HCT116 (cell line): ENCODE measurements around the gene IP6K2. TPM values are rescaled to one million over a fixed set of nuclear protein-coding genes. Genes with fewer than 3 reads are reported as not detected.
"Not testable (repeated sequence)": the region's sequence is repeated elsewhere in the genome, so short reads cannot be mapped to it uniquely, and the experiment has no call there.

Source experiments
- ATAC-seq: fragments of 200-7000 bp; cut with Tn5 transposase; 2 replicates; pipeline ENCODE4 v1.9.1; 2020; ENCODE audit warnings: mild to moderate bottlenecking, moderate library complexity
- BruUV-seq: library from RNA; stranded (reverse); fragments of 400-500 nt; replicated peaks from 2 replicates; lab custom pipeline; 2021; lab: Mats Ljungman, UMichigan
- CTCF ChIA-PET: fragments of 300-600 bp; sonication (Branson Sonifier 250); formaldehyde crosslinking; loops from one replicate; lab custom pipeline; 2021; ENCODE audit warnings: antibody characterized with exemption; lab: Charles Lee
- POLR2A ChIA-PET: fragments of 300-600, 350-600 bp; sonication (Branson Sonifier 250); formaldehyde crosslinking; loops from one replicate; lab custom pipeline; 2021; ENCODE audit warnings: antibody characterized with exemption; lab: Charles Lee
- RAD21 ChIA-PET, 2 experiments: fragments of 300-600 bp; sonication (Branson Sonifier 250); formaldehyde crosslinking; loops; one replicate each; lab custom pipeline; 2023; ENCODE audit warnings: low total read pairs in 2 of 2; ENCODE audit not compliant: uncharacterized antibody in 2 of 2, unreplicated experiment in 2 of 2, low non-redundant PET in 1 of 2; lab: Charles Lee
- DNase-seq: peaks from one replicate; pipeline ENCODE4 v3.0.0-alpha.2; 2010; ENCODE audit warnings: low read depth, low spot score
- H2AFZ ChIP-seq: fragments of 200-600 bp; shearing (Covaris generic), sonication (generic); 2 replicates; pipeline ENCODE4 v1.6.1; 2017; ENCODE audit warnings: low read depth, mixed run types, mixed read lengths, antibody characterized with exemption, low read length; ENCODE audit not compliant: poor library complexity, severe bottlenecking
- H3K27ac ChIP-seq: 2 replicates; pipeline ENCODE4 v1.5.1; 2012; ENCODE audit warnings: low read depth, low read length
- H3K27me3 ChIP-seq: fragments of 200-600 bp; sonication (generic); 2 replicates; pipeline ENCODE4 v1.6.1; 2016; ENCODE audit warnings: mixed run types, low read length, mixed read lengths; ENCODE audit not compliant: insufficient read depth
- H3K36me3 ChIP-seq, 2 experiments: fragments of 200-500 bp in 1 of 2; fragments of 200-600 bp in 1 of 2; sonication (Bioruptor generic) in 1 of 2; sonication (generic) in 1 of 2; 2 replicates each; pipeline versions ENCODE4 v1.5.1 to v1.6.1; 2014 to 2016; ENCODE audit warnings: low read length in 2 of 2, inconsistent platforms in 1 of 2, mixed read lengths in 1 of 2, mixed run types in 1 of 2; ENCODE audit not compliant: insufficient read depth in 2 of 2, control insufficient read depth in 1 of 2
- H3K4me1 ChIP-seq, 2 experiments: fragments of 200-600 bp in 1 of 2; sonication (generic) in 1 of 2; 2 replicates each; pipeline versions ENCODE4 v1.5.1 to v1.6.1; 2012 to 2017; ENCODE audit warnings: low read length in 2 of 2, inconsistent platforms in 1 of 2, mild to moderate bottlenecking in 1 of 2, mixed read lengths in 1 of 2, mixed run types in 1 of 2, moderate library complexity in 1 of 2; ENCODE audit not compliant: insufficient read depth in 2 of 2, control insufficient read depth in 1 of 2
- H3K4me2 ChIP-seq: fragments of 200-600 bp; sonication (generic); 2 replicates; pipeline ENCODE4 v1.6.1; 2017; ENCODE audit warnings: mixed run types, low read length, mixed read lengths
- H3K4me3 ChIP-seq, 2 experiments: fragments of 200-600 bp in 1 of 2; sonication (generic) in 1 of 2; replicated peaks in 1 of 2; 2 replicates each; pipeline ENCODE4 v1.5.1; 2011 to 2016; ENCODE audit warnings: low read length in 2 of 2, control low read depth in 1 of 2, low read depth in 1 of 2, mild to moderate bottlenecking in 1 of 2, mixed read lengths in 1 of 2, mixed run types in 1 of 2
- H3K79me2 ChIP-seq: fragments of 200-600 bp; sonication (generic); 2 replicates; pipeline ENCODE4 v1.6.1; 2017; ENCODE audit warnings: mild to moderate bottlenecking, mixed run types, low read length, moderate library complexity, mixed read lengths; ENCODE audit not compliant: insufficient read depth
- H3K9ac ChIP-seq: fragments of 200-600 bp; sonication (generic); 2 replicates; pipeline ENCODE4 v1.6.1; 2016; ENCODE audit warnings: low read length, mixed read lengths
- H3K9me2 ChIP-seq: fragments of 200-600 bp; sonication (generic), shearing (Covaris generic); 2 replicates; pipeline ENCODE4 v1.6.1; 2017; ENCODE audit warnings: mixed run types, mild to moderate bottlenecking, moderate library complexity; ENCODE audit not compliant: insufficient read depth
- H3K9me3 ChIP-seq, 2 experiments: fragments of 200-500 bp in 1 of 2; fragments of 200-600 bp in 1 of 2; sonication (Bioruptor generic) in 1 of 2; sonication (generic) in 1 of 2; 2 replicates each; pipeline ENCODE4 v1.6.1; 2014 to 2017; ENCODE audit warnings: low read length in 2 of 2, mixed read lengths in 2 of 2, inconsistent platforms in 1 of 2, low read depth in 1 of 2, mild to moderate bottlenecking in 1 of 2, mixed run types in 1 of 2, moderate library complexity in 1 of 2; ENCODE audit not compliant: control insufficient read depth in 1 of 2, insufficient read depth in 1 of 2
- H4K20me1 ChIP-seq: fragments of 200-600 bp; sonication (generic), shearing (Covaris generic); 2 replicates; pipeline ENCODE4 v1.6.1; 2017; ENCODE audit warnings: mixed run types, mild to moderate bottlenecking, moderate library complexity; ENCODE audit not compliant: insufficient read depth
- CEBPB ChIP-seq: IDR thresholded peaks from 2 replicates; pipeline ENCODE4 v1.6.1; 2012; ENCODE audit warnings: low read depth
- POLR2A ChIP-seq: IDR thresholded peaks from 2 replicates; pipeline ENCODE4 v1.7.0; 2011; ENCODE audit warnings: borderline replicate concordance; ENCODE audit not compliant: insufficient read depth, insufficient read length; ENCODE audit errors: extremely low read depth
- RAD21 ChIP-seq: IDR thresholded peaks from 2 replicates; pipeline ENCODE4 v1.6.1; 2012; ENCODE audit warnings: low read depth, mild to moderate bottlenecking
- SIN3A ChIP-seq: IDR thresholded peaks from 2 replicates; pipeline ENCODE4 v1.6.1; 2012; ENCODE audit warnings: low read depth
- SP1 ChIP-seq: IDR thresholded peaks from 2 replicates; pipeline ENCODE4 v1.6.1; 2012; ENCODE audit warnings: low read depth
- intact Hi-C: fragments of 100-400 bp; cut with micrococcal nuclease; formaldehyde crosslinking; loops from 2 replicates; pipeline ENCODE4 v1.10.0; 2022
- total RNA-seq: library from RNA; stranded (reverse); gene quantifications from one replicate; pipeline ENCODE4 v1.2.1, GENCODE V29; 2021; ENCODE audit not compliant: unreplicated experiment
- TF ChIP-seq, protein P1 (sequence below): IDR thresholded peaks from 2 replicates; pipeline ENCODE4 v1.6.1; 2012

The IP6K2 gene
- total RNA-seq, 1 experiment from 2014 or later: 89.5 TPM

DNA sequence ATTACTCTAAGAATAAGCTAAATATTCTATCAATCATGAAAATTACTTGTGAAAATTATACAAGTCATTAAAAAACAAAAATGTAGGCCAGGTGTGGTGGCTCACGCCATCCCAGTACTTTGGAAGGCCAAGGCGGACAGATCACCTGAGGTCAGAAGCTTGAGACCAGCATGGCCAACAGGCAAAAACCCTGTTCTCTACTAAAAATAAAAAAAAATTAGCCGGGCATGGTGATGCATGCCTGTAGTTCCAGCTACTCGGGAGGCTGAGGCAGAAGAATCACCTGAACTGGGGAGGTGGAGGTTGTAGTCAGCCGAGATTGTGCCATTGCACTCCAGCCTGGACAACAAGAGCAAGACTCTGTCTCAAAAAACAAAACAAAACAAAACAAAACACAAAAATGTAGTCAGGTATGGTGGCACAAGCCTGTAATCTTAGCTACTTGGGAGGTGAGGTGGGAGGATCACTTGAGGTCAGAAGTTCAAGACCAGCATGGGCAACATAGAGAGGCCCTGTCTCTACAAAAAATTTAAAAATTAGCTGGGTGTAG, 43.0 kb upstream of the IP6K2 start:
- peaks cover 10 to 12% of the 10 kb centered on the region in 2 experiments for H3K36me3 ChIP-seq
- H3K27ac ChIP-seq, H4K20me1 ChIP-seq, H3K79me2 ChIP-seq, H3K4me3 ChIP-seq, DNase-seq, ATAC-seq, H3K9me3 ChIP-seq, H3K9ac ChIP-seq, H3K4me1 ChIP-seq, H2AFZ ChIP-seq, H3K27me3 ChIP-seq, intact Hi-C loops, H3K4me2 ChIP-seq, BruUV-seq, H3K9me2 ChIP-seq, POLR2A ChIA-PET: not testable (repeated sequence)
- ChIA-PET RAD21 (interaction anchor here in 1 of 2 experiments (0.7 kb wide), 1 partner anchor 20 kb away, joined by 4 read pairs; no protein-coding TSS in a partner anchor), CTCF (interaction anchor here (1.1 kb wide), 1 partner anchor 20 kb away, joined by 7 read pairs; no protein-coding TSS in a partner anchor)

DNA sequence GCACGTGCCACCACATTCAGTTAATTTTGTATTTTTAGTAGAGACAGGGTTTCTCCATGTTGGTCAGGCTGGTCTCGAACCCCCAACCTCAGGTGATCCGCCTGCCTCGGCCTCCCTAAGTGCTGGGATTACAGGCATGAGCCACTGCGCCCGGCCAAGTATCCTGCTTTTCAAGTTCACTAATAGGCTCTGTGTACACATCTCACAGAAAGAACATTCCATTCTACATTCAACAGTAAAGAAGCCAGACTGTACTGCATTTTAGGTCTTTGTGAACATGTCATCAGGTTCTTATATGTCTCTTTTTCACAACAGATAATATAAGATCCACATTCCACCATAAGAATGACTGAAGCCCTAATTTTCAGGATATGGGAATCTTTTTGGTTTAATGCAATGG, 42.5 kb upstream of the IP6K2 start:
- CTCF ChIA-PET: interaction anchor here (1.1 to 1.5 kb wide), 2 partner anchors 19 to 20 kb away, joined by 3 to 7 read pairs; no protein-coding TSS in a partner anchor
- H3K27me3 ChIP-seq, H3K4me1 ChIP-seq, BruUV-seq, H2AFZ ChIP-seq, H3K4me3 ChIP-seq, DNase-seq, H3K9me3 ChIP-seq, POLR2A ChIA-PET, ATAC-seq, RAD21 ChIA-PET, H3K9me2 ChIP-seq, intact Hi-C loops, H3K9ac ChIP-seq, H4K20me1 ChIP-seq, H3K79me2 ChIP-seq, H3K27ac ChIP-seq, H3K4me2 ChIP-seq: not testable (repeated sequence)
- H3K36me3 ChIP-seq: peaks cover 7 to 10% of the 10 kb centered on the region in 2 experiments

DNA sequence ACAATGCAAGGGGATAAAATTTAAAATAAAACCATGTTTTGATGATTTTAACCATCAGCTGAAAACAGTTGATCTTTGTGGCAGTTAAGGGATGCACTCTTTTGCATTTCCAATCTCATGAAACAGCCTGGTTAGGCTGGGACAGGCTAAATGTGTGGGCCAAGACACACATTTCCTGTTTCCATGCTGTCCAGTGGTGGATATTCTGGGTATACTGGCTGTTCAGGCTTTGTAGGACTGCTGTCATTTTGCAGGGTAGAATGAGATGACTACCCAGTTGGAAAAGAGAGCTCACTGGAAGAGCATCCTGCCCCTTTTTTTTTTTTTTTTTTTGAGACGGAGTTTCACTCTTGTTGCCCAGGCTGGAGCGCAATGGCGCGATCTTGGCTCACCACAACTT, 42.0 kb upstream of the IP6K2 start:
- no peak overlapping the region for H3K27ac ChIP-seq
- POLR2A ChIA-PET: no interaction called here
- H3K9me2 ChIP-seq: no peaks in the 10 kb centered on the region
- H3K4me3 ChIP-seq: no peak overlapping the region
- intact Hi-C loops: no loop called here
- RAD21 ChIA-PET: no interaction called here
- BruUV-seq: no TSS peak
- no peaks in the 10 kb centered on the region for H3K79me2 ChIP-seq
- ATAC-seq (no peak), DNase-seq (no peak)
- H3K4me1 ChIP-seq: no peaks in the 10 kb centered on the region
- no peaks in the 10 kb centered on the region for H3K27me3 ChIP-seq
- H3K36me3 ChIP-seq: peaks cover 2 to 6% of the 10 kb centered on the region in 2 experiments
- no peak overlapping the region for H3K9ac ChIP-seq
- H3K4me2 ChIP-seq: no peak overlapping the region
- no peak overlapping the region for H2AFZ ChIP-seq
- H4K20me1 ChIP-seq: no peaks in the 10 kb centered on the region
- no peaks in the 10 kb centered on the region for H3K9me3 ChIP-seq
- CTCF ChIA-PET: interaction anchor here (1.5 kb wide), 1 partner anchor 19 kb away, joined by 3 read pairs; no protein-coding TSS in a partner anchor
- TF ChIP-seq POLR2A: no peak
- TF ChIP-seq SIN3A: no peak
- no peak for TF ChIP-seq RAD21
- no peak for TF ChIP-seq SP1
- TF ChIP-seq CEBPB: no peak
- TF ChIP-seq, protein P1, sequence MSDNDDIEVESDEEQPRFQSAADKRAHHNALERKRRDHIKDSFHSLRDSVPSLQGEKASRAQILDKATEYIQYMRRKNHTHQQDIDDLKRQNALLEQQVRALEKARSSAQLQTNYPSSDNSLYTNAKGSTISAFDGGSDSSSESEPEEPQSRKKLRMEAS: no peak
- TF ChIP-seq, all 23 proteins: peak for 0
